ENCODE results near the gene RAB32. TPM values are rescaled to one million over a fixed set of nuclear protein-coding genes. Genes with fewer than 3 reads are reported as not detected.

The RAB32 gene
- total RNA-seq, 2 donors from 2014 or later, result 34.5 to 42.4 TPM

GRCh38 chr6:146546443-146547043 lies 2.9 kb downstream of the RAB32 start:
- peaks cover 3% of the 10 kb centered on the region for H3K36me3 ChIP-seq
- no peak for TF ChIP-seq CTCF (IDR thresholded peaks at IDR 0.05)
- ATAC-seq (ENCODE audit: insufficient number of reproducible peaks, low FRiP score, low read depth), result peak; percentile 73
- H3K9me3 ChIP-seq, result no peaks in the 10 kb centered on the region
- peaks cover 24 to 46% of the 10 kb centered on the region in 2 donors for H3K4me1 ChIP-seq (ENCODE audit: control insufficient read depth in 1 of 2, low read depth in 2 of 2)
- DNase-seq (ENCODE audit: low spot score), result no peak
- H3K4me3 ChIP-seq, result peak overlapping the region; percentile 95
- no peaks in the 10 kb centered on the region for H3K27me3 ChIP-seq (replicated peaks; ENCODE audit: insufficient read depth)
- H3K27ac ChIP-seq, result peak overlapping the region in 1 of 2 donors; percentile 98

DNA sequence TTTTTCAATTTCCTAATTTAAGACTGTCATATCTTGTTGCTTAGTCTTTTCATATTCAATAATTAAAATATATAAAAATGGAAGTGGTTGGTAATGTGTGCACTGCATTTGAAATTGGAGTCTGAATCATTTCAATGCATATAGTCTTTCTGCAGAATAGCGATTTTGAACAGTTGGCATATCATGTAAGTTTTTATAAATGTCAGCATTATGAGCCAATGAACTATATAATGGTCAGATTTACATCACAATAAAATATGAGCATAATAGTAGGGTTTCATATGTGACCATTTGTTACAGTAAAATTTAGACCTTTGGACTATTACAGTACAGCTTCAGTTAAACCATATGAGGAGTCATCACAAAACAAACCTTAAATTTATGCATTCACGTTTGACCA lies 4.3 kb downstream of the RAB32 start:
- no peaks in the 10 kb centered on the region for H3K27me3 ChIP-seq (replicated peaks; ENCODE audit: insufficient read depth)
- DNase-seq (ENCODE audit: low spot score) (no peak), ATAC-seq (ENCODE audit: insufficient number of reproducible peaks, low FRiP score, low read depth) (no peak)
- no peaks in the 10 kb centered on the region for H3K9me3 ChIP-seq
- no peak overlapping the region for H3K27ac ChIP-seq
- TF ChIP-seq CTCF (IDR thresholded peaks at IDR 0.05), result no peak
- peaks cover 6% of the 10 kb centered on the region for H3K36me3 ChIP-seq
- H3K4me3 ChIP-seq, result no peak overlapping the region
- peaks cover 26 to 56% of the 10 kb centered on the region in 2 donors for H3K4me1 ChIP-seq (ENCODE audit: control insufficient read depth in 1 of 2, low read depth in 2 of 2)

DNA sequence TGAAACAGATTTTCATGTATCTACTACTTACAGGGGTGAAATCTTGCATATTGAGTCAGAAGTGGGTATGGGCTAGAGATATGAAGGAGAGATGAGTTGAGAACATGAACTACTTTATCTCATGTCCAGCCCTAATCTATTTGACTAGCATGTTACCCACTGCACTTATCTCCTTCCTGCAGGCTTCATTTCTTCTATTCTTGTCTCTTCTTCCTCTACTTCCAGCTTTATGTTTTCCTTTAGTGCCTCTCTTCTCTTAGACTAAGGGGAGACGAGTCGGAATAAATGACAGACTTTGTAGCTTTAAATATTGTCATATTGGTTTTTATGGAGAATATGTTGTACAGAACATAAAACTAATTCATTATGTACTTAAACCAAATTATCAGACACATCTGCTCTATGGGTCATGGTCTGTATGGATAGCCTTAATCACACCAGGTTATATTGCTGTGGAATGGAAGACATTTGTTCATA lies 5.3 kb downstream of the RAB32 start:
- Histone ChIP-seq H3K4me1 (ENCODE audit: control insufficient read depth in 1 of 2, low read depth in 2 of 2) (peaks cover 26 to 60% of the 10 kb centered on the region in 2 donors), H3K4me3 (no peak overlapping the region)
- no peak for TF ChIP-seq CTCF (IDR thresholded peaks at IDR 0.05)

GRCh38 chr6:146550911-146551310 lies 7.3 kb downstream of the RAB32 start:
- H3K36me3 ChIP-seq, result peaks cover 18% of the 10 kb centered on the region
- no peak for ATAC-seq (ENCODE audit: insufficient number of reproducible peaks, low FRiP score, low read depth)

More for the DNA sequence above, 5.3 kb downstream of the RAB32 start:
- Histone ChIP-seq H3K27ac (no peak overlapping the region), H3K9me3 (no peaks in the 10 kb centered on the region), H3K27me3 (replicated peaks; ENCODE audit: insufficient read depth) (no peaks in the 10 kb centered on the region), H3K36me3 (peaks cover 8% of the 10 kb centered on the region)
- DNase-seq (ENCODE audit: low spot score) (no peak), ATAC-seq (ENCODE audit: insufficient number of reproducible peaks, low FRiP score, low read depth) (no peak)

GRCh38 chr6:146551545-146551944 lies 7.9 kb downstream of the RAB32 start:
- DNase-seq (ENCODE audit: low spot score) (no peak), ATAC-seq (ENCODE audit: insufficient number of reproducible peaks, low FRiP score, low read depth) (no peak)
- Histone ChIP-seq H3K9me3 (no peaks in the 10 kb centered on the region), H3K4me1 (ENCODE audit: control insufficient read depth in 1 of 2, low read depth in 2 of 2) (peaks cover 17 to 42% of the 10 kb centered on the region in 2 donors), H3K27ac (no peak overlapping the region), H3K27me3 (replicated peaks; ENCODE audit: insufficient read depth) (no peaks in the 10 kb centered on the region), H3K36me3 (peaks cover 20% of the 10 kb centered on the region), H3K4me3 (no peak overlapping the region)
- no peak for TF ChIP-seq CTCF (IDR thresholded peaks at IDR 0.05)

More at GRCh38 chr6:146550911-146551310, 7.3 kb downstream of the RAB32 start:
- no peaks in the 10 kb centered on the region for H3K9me3 ChIP-seq
- peaks cover 19 to 48% of the 10 kb centered on the region in 2 donors for H3K4me1 ChIP-seq (ENCODE audit: control insufficient read depth in 1 of 2, low read depth in 2 of 2)
- no peak for TF ChIP-seq CTCF (IDR thresholded peaks at IDR 0.05)
- no peaks in the 10 kb centered on the region for H3K27me3 ChIP-seq (replicated peaks; ENCODE audit: insufficient read depth)
- no peak overlapping the region for H3K27ac ChIP-seq
- no peak for DNase-seq (ENCODE audit: low spot score)
- no peak overlapping the region for H3K4me3 ChIP-seq

All from thoracic aorta (tissue), 2 donors.